MCF 10A (cell line): ENCODE measurements around the gene SLC26A8. TPM values are rescaled to one million over a fixed set of nuclear protein-coding genes. Genes with fewer than 3 reads are reported as not detected.

Experiments
- BruUV-seq: library from RNA; stranded (reverse); fragments of 400-500 nt; replicated peaks from 2 replicates; lab custom pipeline; 2021; lab: Mats Ljungman, UMichigan
- CTCF ChIA-PET: fragments of 300-600 bp; sonication (Branson Sonifier 250); formaldehyde crosslinking; extraction: SDS; loops from one replicate; lab custom pipeline; 2021; ENCODE audit warnings: antibody characterized with exemption, inconsistent platforms; lab: Yijun Ruan, JAX
- POLR2A ChIA-PET: fragments of 300-600, 350-650 bp; sonication (Branson Sonifier 250); formaldehyde crosslinking; extraction: SDS; loops from one replicate; lab custom pipeline; 2020; ENCODE audit warnings: antibody characterized with exemption, inconsistent platforms; lab: Yijun Ruan, JAX
- DNase-seq: peaks from one replicate; pipeline ENCODE4 v3.0.0-alpha.2; 2018; ENCODE audit not compliant: unreplicated experiment
- H3K27ac Mint-ChIP-seq: one replicate; pipeline ENCODE4 v1.8.0; 2022; ENCODE audit warnings: mild to moderate bottlenecking, low read depth, mixed read lengths; ENCODE audit not compliant: unreplicated experiment
- H3K27me3 Mint-ChIP-seq: one replicate; pipeline ENCODE4 v1.8.0; 2022; ENCODE audit warnings: mixed read lengths; ENCODE audit not compliant: insufficient read depth, unreplicated experiment
- H3K36me3 Mint-ChIP-seq: one replicate; pipeline ENCODE4 v1.8.0; 2022; ENCODE audit warnings: mild to moderate bottlenecking, moderate library complexity, mixed read lengths; ENCODE audit not compliant: insufficient read depth, unreplicated experiment
- H3K4me1 Mint-ChIP-seq: one replicate; pipeline ENCODE4 v1.8.0; 2022; ENCODE audit warnings: mixed read lengths; ENCODE audit not compliant: insufficient read depth, unreplicated experiment
- H3K4me3 Mint-ChIP-seq: one replicate; pipeline ENCODE4 v1.8.0; 2022; ENCODE audit warnings: mild to moderate bottlenecking, moderate library complexity, mixed read lengths; ENCODE audit not compliant: unreplicated experiment
- H3K9me3 Mint-ChIP-seq: one replicate; pipeline ENCODE4 v1.8.0; 2022; ENCODE audit warnings: mixed read lengths; ENCODE audit not compliant: unreplicated experiment
- intact Hi-C: fragments of 100-400 bp; cut with micrococcal nuclease; formaldehyde crosslinking; loops from 2 replicates; pipeline ENCODE4 v1.14.1; 2022
- total RNA-seq: library from RNA; stranded (reverse); gene quantifications from 2 replicates; pipeline ENCODE4 v1.2.3, GENCODE V29; 2022
- TF ChIP-seq, protein P1 (sequence below): fragments of 200-600 bp; IDR thresholded peaks from one replicate; pipeline ENCODE4 v1.8.0; 2022; ENCODE audit warnings: antibody characterized with exemption, mild to moderate bottlenecking; ENCODE audit not compliant: unreplicated experiment

SLC26A8 gene
- total RNA-seq, 1 experiment from 2014 or later = not detected

DNA sequence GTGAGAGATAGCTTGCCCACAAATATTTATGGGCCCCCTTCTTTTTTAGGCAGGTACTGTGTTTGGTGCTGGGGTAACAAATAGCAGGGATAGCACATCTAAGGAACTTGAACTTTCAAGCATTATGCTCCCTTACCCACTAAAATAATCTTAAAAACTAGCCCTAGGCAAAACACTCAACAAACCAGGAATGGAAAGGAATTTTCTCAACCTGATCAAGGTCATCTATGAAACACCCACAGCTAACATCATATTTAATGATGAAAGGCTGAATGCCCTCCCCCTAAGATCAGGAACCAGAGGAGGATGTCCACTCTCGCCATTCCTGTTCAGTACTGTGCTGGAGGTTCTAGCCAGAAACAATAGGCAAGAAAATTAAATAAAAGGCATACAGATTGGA, 94.8 kb downstream of the SLC26A8 start:
- CTCF ChIA-PET = no interaction called here
- POLR2A ChIA-PET = interaction anchor here (0.5 to 1.0 kb wide), 4 partner anchors 8 to 829 kb away, joined by 3 to 4 read pairs (median 3); no protein-coding TSS in a partner anchor
- DNase-seq = no peak
- no TSS peak for BruUV-seq
- Mint-ChIP-seq H3K36me3 (no peaks in the 10 kb centered on the region), H3K4me1 (no peaks in the 10 kb centered on the region), H3K9me3 (no peaks in the 10 kb centered on the region), H3K27me3 (no peaks in the 10 kb centered on the region), H3K27ac (no peak overlapping the region), H3K4me3 (no peak overlapping the region)
- intact Hi-C loops = no loop called here
- TF ChIP-seq, protein P1, sequence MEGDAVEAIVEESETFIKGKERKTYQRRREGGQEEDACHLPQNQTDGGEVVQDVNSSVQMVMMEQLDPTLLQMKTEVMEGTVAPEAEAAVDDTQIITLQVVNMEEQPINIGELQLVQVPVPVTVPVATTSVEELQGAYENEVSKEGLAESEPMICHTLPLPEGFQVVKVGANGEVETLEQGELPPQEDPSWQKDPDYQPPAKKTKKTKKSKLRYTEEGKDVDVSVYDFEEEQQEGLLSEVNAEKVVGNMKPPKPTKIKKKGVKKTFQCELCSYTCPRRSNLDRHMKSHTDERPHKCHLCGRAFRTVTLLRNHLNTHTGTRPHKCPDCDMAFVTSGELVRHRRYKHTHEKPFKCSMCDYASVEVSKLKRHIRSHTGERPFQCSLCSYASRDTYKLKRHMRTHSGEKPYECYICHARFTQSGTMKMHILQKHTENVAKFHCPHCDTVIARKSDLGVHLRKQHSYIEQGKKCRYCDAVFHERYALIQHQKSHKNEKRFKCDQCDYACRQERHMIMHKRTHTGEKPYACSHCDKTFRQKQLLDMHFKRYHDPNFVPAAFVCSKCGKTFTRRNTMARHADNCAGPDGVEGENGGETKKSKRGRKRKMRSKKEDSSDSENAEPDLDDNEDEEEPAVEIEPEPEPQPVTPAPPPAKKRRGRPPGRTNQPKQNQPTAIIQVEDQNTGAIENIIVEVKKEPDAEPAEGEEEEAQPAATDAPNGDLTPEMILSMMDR = no peak

DNA sequence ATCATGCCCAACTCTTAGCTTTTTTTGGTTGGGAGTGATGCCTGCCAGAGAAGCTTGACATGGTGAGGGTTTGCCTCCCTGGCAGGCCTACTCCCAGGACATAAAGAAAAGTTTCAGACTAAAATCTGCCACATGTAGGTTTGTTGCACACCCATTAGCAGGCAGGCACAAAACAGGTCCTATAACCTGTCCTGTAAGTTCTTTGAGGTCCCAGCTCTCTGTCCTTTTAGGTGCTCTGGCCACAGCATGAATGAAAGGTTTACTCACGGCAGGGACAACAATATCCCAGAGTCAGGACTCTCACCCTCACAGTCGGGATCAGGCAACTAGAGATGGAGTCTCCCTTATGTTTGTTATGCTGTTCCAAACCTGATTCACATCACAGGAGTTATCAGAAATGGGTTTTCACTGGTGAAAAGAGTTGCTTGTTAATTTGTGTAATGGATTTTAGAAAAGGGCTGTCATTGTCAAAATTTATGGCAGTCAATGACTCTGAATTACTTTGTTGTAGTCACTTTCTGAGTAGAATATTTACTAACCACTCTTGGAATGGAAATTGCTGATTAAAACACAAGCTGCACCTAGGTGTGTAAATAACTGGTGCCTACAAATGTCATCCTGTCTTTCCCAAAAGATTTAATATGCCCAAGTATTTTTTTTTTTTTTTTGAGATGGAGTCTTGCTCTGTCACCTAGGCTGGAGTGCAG, 97.8 kb downstream of the SLC26A8 start:
- Mint-ChIP-seq H3K27ac (no peak overlapping the region), H3K4me1 (peaks cover 13% of the 10 kb centered on the region), H3K36me3 (no peaks in the 10 kb centered on the region), H3K9me3 (no peaks in the 10 kb centered on the region), H3K27me3 (no peaks in the 10 kb centered on the region), H3K4me3 (no peak overlapping the region)
- DNase-seq = no peak
- POLR2A ChIA-PET = no interaction called here
- BruUV-seq = no TSS peak
- TF ChIP-seq, protein P1 = no peak
- CTCF ChIA-PET = interaction anchor here (0.6 kb wide), 1 partner anchor 495 kb away, joined by 3 read pairs; no protein-coding TSS in a partner anchor
- intact Hi-C loops = no loop called here

DNA sequence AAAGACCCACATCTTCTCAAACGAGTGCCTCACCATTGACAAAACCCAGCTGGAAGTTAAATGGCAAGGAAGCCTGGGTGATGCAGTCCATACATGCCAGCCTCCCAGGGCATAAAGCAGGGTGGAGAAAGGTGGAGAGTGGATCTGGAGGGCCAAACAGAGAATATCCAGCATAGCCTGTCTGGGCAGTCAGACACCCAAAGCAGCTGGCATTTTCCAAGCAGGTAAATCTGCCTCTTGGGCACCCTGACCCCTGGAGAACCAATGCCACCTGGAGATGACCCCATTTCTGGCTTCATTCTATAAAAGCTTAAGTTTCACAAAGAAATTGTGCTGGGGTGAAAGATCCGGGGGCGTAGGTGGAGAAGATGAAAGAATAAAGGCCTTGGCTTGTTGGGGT, 98.5 kb downstream of the SLC26A8 start:
- Mint-ChIP-seq H3K27ac (no peak overlapping the region), H3K27me3 (no peaks in the 10 kb centered on the region), H3K36me3 (no peaks in the 10 kb centered on the region), H3K4me1 (peaks cover 18% of the 10 kb centered on the region), H3K9me3 (no peaks in the 10 kb centered on the region), H3K4me3 (no peak overlapping the region)
- intact Hi-C loops = no loop called here
- no TSS peak for BruUV-seq
- ChIA-PET CTCF (interaction anchor here (0.6 to 1.2 kb wide), 2 partner anchors 170 to 495 kb away, joined by 3 to 6 read pairs; no protein-coding TSS in a partner anchor), POLR2A (no interaction called here)
- TF ChIP-seq, protein P1 = no peak
- DNase-seq = no peak

DNA sequence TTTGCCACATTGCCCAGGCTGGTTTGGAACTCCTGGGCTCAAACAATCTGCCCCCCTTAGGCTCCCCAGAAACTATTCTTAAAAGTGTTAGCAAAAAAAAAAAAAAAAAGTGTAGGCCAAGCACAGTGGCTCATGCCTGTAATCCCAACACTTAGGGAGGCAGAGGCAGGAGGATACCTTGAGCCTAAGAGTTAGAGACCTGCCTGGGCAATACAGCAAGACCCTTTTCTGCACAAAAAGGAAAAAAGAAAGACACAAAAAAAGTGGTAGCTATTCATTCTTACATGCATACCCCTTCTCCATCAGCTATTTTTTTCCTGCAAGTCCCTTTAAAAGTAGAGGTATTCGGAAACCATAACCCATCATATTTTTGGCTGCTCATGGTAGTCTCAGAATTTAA, 100.3 kb downstream of the SLC26A8 start:
- no peak for DNase-seq
- peaks cover 7% of the 10 kb centered on the region for H3K36me3 Mint-ChIP-seq
- no peak overlapping the region for H3K4me3 Mint-ChIP-seq
- TF ChIP-seq, protein P1 = no peak
- no peak overlapping the region for H3K27ac Mint-ChIP-seq
- CTCF ChIA-PET = interaction anchor here (0.6 to 1.1 kb wide), 3 partner anchors 102 to 1383 kb away, joined by 3 read pairs; no protein-coding TSS in a partner anchor
- intact Hi-C loops = no loop called here
- BruUV-seq = no TSS peak
- no peaks in the 10 kb centered on the region for H3K9me3 Mint-ChIP-seq
- no peaks in the 10 kb centered on the region for H3K27me3 Mint-ChIP-seq
- H3K4me1 Mint-ChIP-seq = peaks cover 18% of the 10 kb centered on the region
- POLR2A ChIA-PET = interaction anchor here (0.6 to 1.6 kb wide), 3 partner anchors 9 to 30 kb away, joined by 3 read pairs; no protein-coding TSS in a partner anchor
